ENCODE results near the gene NME3.

Gene NME3

GRCh38 chr16:1734123-1734522 is 37.2 kb downstream of the NME3 start:
- no peak for TF ChIP-seq CTCF (IDR thresholded peaks at IDR 0.05)

GRCh38 chr16:1732071-1732470 is 39.3 kb downstream of the NME3 start:
- no peak for TF ChIP-seq CTCF (IDR thresholded peaks at IDR 0.05)

GRCh38 chr16:1731603-1732002 is 39.7 kb downstream of the NME3 start:
- no peak for TF ChIP-seq CTCF (IDR thresholded peaks at IDR 0.05)

GRCh38 chr16:1731073-1731472 is 40.3 kb downstream of the NME3 start:
- TF ChIP-seq CTCF (IDR thresholded peaks at IDR 0.05), result no peak

GRCh38 chr16:1729445-1729844 is 41.9 kb downstream of the NME3 start:
- no peak for TF ChIP-seq CTCF (IDR thresholded peaks at IDR 0.05)

- no peak for TF ChIP-seq CTCF (IDR thresholded peaks at IDR 0.05)
Measured at GRCh38 chr16:1729026-1729425, 42.3 kb downstream of the NME3 start.

GRCh38 chr16:1727651-1728624 is 43.4 kb downstream of the NME3 start:
- no peak for TF ChIP-seq CTCF (IDR thresholded peaks at IDR 0.05)
